Activated CD8-positive, alpha-beta T cell treated with anti-CD3 and anti-CD28 coated beads for 36 hours (primary cell): ENCODE measurements around the gene MAL. TPM values are rescaled to one million over a fixed set of nuclear protein-coding genes. Genes with fewer than 3 reads are reported as not detected.

Source experiments
- ATAC-seq: fragments of 200-7000 bp; cut with Tn5 transposase; one replicate; pipeline ENCODE4 v1.10.0; 2021; ENCODE audit warnings: mild to moderate bottlenecking, moderate library complexity
- CTCF ChIA-PET: fragments of 350-600 bp; sonication (Branson Sonifier 250); formaldehyde crosslinking; loops from one replicate; lab custom pipeline; 2021; ENCODE audit warnings: antibody characterized with exemption; lab: Charles Lee
- POLR2A ChIA-PET: fragments of 350-600 bp; sonication (Branson Sonifier 250); formaldehyde crosslinking; loops from one replicate; lab custom pipeline; 2021; ENCODE audit warnings: antibody characterized with exemption; lab: Charles Lee
- DNase-seq: peaks from one replicate; pipeline ENCODE4 v3.0.0-alpha.2; 2020
- H3K27ac Mint-ChIP-seq: one replicate; pipeline ENCODE4 v1.8.0; 2021; ENCODE audit warnings: mild to moderate bottlenecking, mixed read lengths
- H3K27me3 Mint-ChIP-seq: one replicate; pipeline ENCODE4 v1.8.0; 2021; ENCODE audit warnings: mixed read lengths
- H3K36me3 Mint-ChIP-seq: one replicate; pipeline ENCODE4 v1.8.0; 2021; ENCODE audit warnings: low read depth, mixed read lengths
- H3K4me1 Mint-ChIP-seq: one replicate; pipeline ENCODE4 v1.8.0; 2021; ENCODE audit warnings: low read depth, mixed read lengths
- H3K4me3 Mint-ChIP-seq: one replicate; pipeline ENCODE4 v1.8.0; 2021; ENCODE audit warnings: mild to moderate bottlenecking, moderate library complexity, mixed read lengths
- H3K9me3 Mint-ChIP-seq: one replicate; pipeline ENCODE4 v1.8.0; 2021; ENCODE audit warnings: mixed read lengths
- CTCF ChIP-seq: fragments of 200-600 bp; IDR thresholded peaks from one replicate; pipeline ENCODE4 v1.8.0; 2022; ENCODE audit warnings: antibody characterized with exemption, mild to moderate bottlenecking
- intact Hi-C: fragments of 100-400 bp; cut with micrococcal nuclease; formaldehyde crosslinking; loops from one replicate; pipeline ENCODE4 v1.10.0; 2022
- total RNA-seq, 2 experiments: library from RNA; stranded (reverse); gene quantifications; one replicate each; pipeline ENCODE4 v1.2.3, GENCODE V29; 2021

Gene MAL
- total RNA-seq, 2 experiments from 2014 or later, result 54.0 to 59.2 TPM

- TF ChIP-seq CTCF, result no peak
- ChIA-PET CTCF (interaction anchor here (1.5 to 5.3 kb wide), 5 partner anchors 9 to 52 kb away, joined by 9 to 46 read pairs (median 23); partner anchors contain the start of gene MAL), POLR2A (interaction anchor here (0.9 to 4.0 kb wide), 4 partner anchors 9 to 27 kb away, joined by 3 to 37 read pairs (median 11); no protein-coding TSS in a partner anchor)
- Mint-ChIP-seq H3K36me3 (no peaks in the 10 kb centered on the region), H3K27ac (peak overlapping the region; percentile 80), H3K27me3 (no peaks in the 10 kb centered on the region), H3K4me1 (peaks cover 27% of the 10 kb centered on the region), H3K4me3 (no peak overlapping the region), H3K9me3 (no peaks in the 10 kb centered on the region)
- DNase-seq (no peak), ATAC-seq (peak; percentile 26)
- intact Hi-C loops, result no loop called here
Observed at GRCh38 chr2:95062242-95063085, 37.0 kb downstream of the MAL start.

GRCh38 chr2:95063086-95063958 is 37.8 kb downstream of the MAL start:
- no peaks in the 10 kb centered on the region for H3K36me3 Mint-ChIP-seq
- no peak overlapping the region for H3K4me3 Mint-ChIP-seq

GRCh38 chr2:95068256-95068655 is 42.7 kb downstream of the MAL start:
- ATAC-seq, result no peak
- Mint-ChIP-seq H3K27me3 (no peaks in the 10 kb centered on the region), H3K4me1 (peaks cover 14% of the 10 kb centered on the region), H3K4me3 (no peak overlapping the region), H3K27ac (no peak overlapping the region), H3K36me3 (peaks cover 4% of the 10 kb centered on the region), H3K9me3 (no peaks in the 10 kb centered on the region)
- intact Hi-C loops, result no loop called here
- POLR2A ChIA-PET, result interaction anchor here (0.7 to 1.1 kb wide), 2 partner anchors 10 to 24 kb away, joined by 3 to 4 read pairs; no protein-coding TSS in a partner anchor
- no peak for DNase-seq
- CTCF ChIA-PET, result interaction anchor here (1.0 to 2.8 kb wide), 4 partner anchors 8 to 45 kb away, joined by 4 to 10 read pairs (median 8); no protein-coding TSS in a partner anchor
- no peak for TF ChIP-seq CTCF

More at GRCh38 chr2:95063086-95063958, 37.8 kb downstream of the MAL start:
- TF ChIP-seq CTCF, result no peak
- no peaks in the 10 kb centered on the region for H3K27me3 Mint-ChIP-seq
- ChIA-PET POLR2A (interaction anchor here (0.9 to 4.0 kb wide), 4 partner anchors 7 to 28 kb away, joined by 3 to 37 read pairs (median 12); no protein-coding TSS in a partner anchor), CTCF (interaction anchor here (1.2 to 5.3 kb wide), 8 partner anchors 10 to 52 kb away, joined by 3 to 46 read pairs (median 22); partner anchors contain the start of gene MAL)
- H3K27ac Mint-ChIP-seq, result peak overlapping the region; percentile 80
- H3K4me1 Mint-ChIP-seq, result peaks cover 27% of the 10 kb centered on the region
- intact Hi-C loops, result no loop called here
- DNase-seq, result no peak
- no peaks in the 10 kb centered on the region for H3K9me3 Mint-ChIP-seq
- ATAC-seq, result no peak

GRCh38 chr2:95069465-95069864 is 44.0 kb downstream of the MAL start:
- H3K36me3 Mint-ChIP-seq, result peaks cover 5% of the 10 kb centered on the region
- ATAC-seq, result no peak
- H3K9me3 Mint-ChIP-seq, result no peaks in the 10 kb centered on the region
- no peaks in the 10 kb centered on the region for H3K27me3 Mint-ChIP-seq
- DNase-seq, result no peak
- intact Hi-C loops, result no loop called here
- no peak overlapping the region for H3K4me3 Mint-ChIP-seq
- TF ChIP-seq CTCF, result no peak
- H3K27ac Mint-ChIP-seq, result no peak overlapping the region
- peaks cover 21% of the 10 kb centered on the region for H3K4me1 Mint-ChIP-seq
- POLR2A ChIA-PET, result interaction anchor here (0.7 kb wide), 1 partner anchor 10 kb away, joined by 3 read pairs; no protein-coding TSS in a partner anchor
- CTCF ChIA-PET, result interaction anchor here (0.7 to 2.2 kb wide), 3 partner anchors 9 to 113 kb away, joined by 3 to 9 read pairs (median 3); no protein-coding TSS in a partner anchor
